Ureter (tissue), 1 donor: ENCODE data around the gene UBASH3A. TPM values are rescaled to one million over a fixed set of nuclear protein-coding genes. Genes with fewer than 3 reads are reported as not detected.

ENCODE experiments used
- DNase-seq: peaks from one replicate; pipeline ENCODE4 v3.0.0-alpha.2; 2020; ENCODE audit warnings: low spot score
- total RNA-seq: library from RNA; stranded (reverse); gene quantifications from one replicate; pipeline ENCODE4 v1.2.4, GENCODE V29; 2023
- donor health status: DM: yes; HTN: yes; CAD: no.

UBASH3A gene
- total RNA-seq, 1 donor from 2014 or later, result 1.4 TPM

DNA sequence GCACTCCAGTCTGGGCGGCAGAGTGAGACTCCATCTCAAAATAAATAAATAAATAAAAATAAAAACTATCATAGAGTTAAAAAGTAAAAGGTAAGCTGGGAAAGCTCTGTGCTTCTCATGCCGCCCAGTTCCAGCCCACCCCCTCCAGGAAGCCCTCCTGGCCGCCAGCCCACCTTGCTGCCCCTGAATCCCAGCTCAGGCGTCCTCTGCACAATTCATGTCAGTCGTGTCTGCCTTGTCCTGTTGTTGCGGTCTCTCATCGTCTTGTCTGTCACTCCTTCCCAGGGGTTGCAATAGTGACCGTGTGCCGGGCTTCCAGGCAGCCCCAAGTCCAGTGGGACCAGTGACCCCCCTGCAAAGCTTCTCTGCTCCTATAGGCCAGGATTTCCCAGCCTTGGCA lies 48.2 kb downstream of the UBASH3A start:
- DNase-seq, result no peak

DNA sequence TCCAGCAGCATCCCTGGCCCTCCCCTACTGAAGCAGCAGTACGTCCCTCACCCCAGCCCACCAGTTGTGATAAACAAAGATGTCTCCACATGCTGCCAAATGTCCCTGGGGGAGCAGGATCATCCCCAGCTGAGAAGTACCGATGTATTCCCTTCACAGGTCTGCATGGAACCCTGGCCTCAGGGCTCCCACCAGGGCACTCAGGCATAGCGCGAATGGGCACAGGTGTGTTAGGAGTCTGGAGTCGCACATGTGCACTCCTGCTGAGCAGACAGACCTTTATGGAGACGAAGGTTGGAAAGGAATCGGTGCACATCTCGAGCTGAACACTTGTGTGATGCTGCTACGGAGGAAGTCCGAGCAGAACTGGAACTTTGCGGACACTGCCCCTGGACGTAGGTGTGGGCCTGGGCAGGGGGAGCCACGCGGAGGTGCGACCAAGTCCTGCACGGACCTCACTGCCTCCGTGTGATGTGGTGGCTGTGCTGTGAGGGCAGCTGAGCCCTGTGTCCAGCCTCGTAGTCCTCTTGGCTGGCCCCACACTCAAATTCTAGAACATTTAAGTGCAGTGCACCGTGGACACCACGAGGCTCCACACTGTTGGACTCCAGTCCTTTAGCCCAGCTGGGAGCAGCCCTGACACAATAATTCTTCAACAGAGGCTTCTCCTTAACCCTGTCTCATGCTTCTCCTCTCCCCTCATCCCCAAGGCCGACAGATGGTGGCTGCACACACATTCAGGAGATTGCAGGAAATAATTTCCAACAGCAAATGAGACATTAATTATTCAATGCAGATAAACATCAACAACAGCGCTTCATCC lies 48.9 kb downstream of the UBASH3A start:
- no peak for DNase-seq

DNA sequence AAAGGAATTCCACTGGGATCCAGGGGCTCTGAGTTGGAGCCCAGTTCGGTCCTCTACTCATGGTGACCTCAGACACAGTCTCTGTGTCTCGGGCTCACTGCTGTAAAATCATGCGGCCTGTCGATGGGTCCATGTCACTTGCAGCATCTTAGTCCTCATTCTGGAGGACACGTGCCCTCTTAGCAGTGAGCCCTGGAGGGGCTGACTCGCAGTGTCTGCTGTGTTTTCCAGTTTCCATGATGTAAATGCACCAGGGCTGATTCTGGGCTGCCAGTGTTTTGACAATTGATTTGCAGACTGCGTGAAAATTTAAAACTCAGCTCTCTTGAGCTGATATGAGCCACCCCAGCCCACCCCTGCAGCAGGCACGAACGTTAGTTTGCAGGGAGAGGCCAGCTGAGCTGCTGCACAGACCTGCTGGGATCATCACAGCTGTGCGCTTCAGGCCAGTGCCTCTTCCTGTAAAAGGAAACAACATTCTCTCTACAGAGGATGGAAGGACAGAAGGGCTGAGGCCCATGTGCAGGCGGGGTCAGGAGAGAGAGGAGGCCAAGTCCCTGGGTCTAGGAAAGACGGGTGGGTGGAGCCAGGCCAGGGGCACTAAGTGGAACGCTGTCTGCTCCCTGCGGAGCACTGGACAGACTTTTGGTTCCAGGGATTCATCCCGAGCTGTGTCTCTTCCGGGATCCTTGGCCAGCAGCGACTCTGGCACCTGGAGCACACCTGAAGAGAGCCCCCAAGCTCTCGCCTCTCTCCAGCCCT lies 49.7 kb downstream of the UBASH3A start:
- no peak for DNase-seq

DNA sequence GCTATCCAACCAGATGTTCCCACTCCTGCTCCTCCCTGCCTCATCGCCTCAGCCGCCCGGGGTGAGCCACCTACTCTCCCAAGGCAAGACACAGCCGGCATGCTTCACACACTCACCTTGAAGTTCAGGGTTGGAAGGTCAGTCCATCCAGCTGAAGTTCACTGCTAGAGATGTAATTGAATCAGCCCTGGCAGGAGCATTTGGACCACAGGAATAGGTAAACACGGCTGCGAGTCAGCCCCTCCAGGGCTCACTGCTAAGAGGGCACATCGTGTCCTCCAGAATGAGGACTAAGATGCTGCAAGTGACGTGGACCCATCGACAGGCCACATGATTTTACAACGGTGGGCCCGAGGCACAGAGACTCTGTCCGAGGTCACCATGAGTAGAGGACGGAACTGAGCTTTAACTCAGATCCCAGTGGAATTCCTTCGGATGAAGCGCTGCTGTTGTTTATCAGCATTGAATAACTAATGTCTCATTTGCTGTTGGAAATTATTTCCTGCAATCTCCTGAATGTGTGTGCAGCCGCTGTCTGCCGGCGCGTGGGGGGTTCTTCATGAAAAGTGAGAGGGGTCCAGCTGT lies 50.4 kb downstream of the UBASH3A start:
- DNase-seq, result no peak

DNA sequence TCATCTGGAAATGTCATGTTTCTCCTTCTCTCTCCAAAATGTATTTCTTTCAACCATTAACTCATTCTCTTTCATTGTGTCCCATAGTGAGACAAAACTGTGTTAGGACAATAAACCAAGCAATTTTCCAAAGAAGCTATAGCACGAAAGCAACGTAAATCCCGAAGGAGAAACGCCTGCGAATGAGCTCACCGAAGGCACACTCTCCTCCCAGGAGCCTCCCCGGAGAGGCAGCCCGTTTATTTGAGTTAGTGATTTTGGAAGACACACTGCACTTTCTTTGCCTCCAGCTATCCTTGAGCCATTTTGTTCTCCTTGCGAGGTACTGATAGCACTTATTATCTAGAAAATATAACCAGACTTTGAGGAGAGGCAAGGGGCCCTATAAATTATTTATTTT lies 51.1 kb downstream of the UBASH3A start:
- no peak for DNase-seq

DNA sequence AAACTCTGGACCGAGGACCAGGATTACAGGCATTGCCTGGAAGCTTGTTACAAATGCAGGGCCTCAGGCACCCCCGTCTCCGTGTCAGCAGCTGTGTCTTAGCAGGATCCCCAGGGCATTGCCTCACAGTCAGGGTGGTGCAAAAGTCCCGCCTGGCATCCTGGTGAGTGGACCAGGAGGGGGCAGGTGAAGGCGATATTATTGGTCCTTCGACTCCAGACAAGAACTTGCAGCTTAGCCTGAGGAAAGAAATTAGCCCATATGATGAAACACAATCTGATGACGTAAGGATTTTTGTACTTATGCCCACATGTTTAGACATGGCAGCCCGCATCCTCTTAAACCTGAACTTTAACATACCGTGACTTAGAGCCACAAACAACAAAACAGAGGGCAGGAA lies 51.5 kb downstream of the UBASH3A start:
- DNase-seq, result no peak

DNA sequence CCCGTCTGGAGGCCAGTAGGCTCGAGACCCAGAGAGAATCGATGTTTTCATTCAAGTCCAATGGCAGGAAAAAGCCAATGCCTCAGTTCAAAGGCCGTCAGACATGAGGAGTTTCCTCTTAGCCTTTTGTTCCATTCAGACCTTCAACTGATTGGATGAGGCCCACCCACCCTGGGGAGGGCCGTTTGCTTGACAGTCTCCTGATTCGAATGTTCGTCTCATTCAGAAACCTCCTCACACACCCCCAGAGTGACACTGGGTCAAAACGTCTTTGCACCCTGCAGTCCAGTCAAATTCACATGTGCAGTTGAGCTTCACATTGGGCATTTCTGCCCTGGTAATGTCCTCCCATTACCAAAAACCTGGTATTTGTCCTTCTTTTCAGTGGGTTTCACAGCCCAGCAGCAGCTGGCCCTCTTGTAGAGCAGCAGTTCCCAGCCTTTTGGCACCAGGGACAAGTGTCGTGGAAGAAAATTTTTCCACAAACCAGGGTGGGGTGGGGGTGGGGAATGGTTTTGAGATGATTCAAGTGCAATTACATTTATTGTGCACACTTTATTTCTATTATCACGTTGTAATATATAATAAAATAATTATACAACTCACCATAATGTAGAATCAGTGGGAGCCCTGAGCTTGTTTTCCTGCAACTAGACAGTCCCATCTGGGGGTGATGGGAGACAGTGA lies 52.2 kb downstream of the UBASH3A start:
- no peak for DNase-seq

DNA sequence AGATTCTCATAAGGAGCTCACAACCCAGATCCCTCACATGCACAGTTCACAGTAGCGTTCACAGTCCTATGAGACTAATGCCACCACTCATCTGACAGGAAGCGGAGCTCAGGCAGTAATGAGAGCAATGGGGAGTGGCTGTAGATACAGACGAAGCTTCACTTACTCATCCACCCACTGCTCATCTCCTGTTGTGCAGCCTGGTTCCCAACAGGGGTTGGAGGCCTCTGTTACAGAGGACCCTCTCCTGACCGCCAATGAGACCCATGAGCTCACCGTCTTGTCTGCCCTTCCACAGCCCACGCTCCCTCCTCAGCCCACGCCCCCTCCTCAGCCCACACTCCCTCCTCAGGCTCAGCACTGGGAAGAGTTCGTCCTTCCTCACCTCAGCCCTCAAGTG lies 52.8 kb downstream of the UBASH3A start:
- no peak for DNase-seq

DNA sequence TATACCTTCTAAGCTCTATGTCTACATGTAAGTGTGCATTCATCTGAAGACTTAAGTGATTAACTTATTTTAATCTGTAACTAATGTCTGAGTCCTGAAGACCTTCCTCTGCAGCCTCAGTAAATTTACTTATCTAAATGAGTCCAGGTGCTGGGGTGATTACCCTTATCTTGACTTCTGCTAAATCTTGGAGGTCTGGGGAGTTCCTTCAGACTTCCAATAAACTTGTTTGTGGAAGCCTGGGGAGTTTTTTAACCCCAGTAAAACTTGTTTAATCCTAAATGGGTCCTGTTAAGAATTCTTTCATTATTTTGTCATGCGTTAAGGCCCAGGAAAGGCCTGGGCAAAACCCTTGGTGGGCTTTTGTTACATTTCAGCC lies 55.4 kb downstream of the UBASH3A start:
- DNase-seq, result no peak

DNA sequence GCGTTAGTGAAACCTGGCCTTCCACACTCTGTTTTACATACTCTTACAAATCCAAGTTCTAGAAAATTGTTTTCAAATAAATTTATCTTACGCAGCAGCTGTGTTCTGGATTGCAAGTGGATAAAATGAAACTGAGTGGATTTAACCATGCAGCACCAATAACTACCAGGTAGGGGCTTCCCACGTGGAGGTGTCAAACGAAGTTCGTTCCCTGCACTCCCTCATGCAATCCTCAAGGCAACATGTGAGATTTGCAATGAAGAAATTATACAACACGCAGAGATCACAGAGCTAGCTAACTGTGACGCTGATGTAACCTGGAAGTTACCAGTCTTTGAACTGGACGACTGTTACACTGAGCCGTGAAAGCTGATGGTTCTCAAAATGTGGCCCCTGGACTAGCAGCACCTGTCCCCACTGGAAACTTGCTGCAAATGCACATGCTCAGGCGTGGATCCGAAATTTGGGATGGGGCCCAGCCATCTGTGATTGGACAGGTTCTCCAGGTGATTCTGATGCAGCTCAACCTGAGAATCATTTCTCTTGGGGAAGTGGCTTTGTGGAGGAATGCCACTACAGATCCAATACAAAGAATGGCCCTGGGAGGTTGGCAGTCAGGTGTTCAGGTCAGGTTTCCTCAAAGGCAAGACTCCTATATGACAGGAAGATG lies 56.0 kb downstream of the UBASH3A start:
- no peak for DNase-seq

DNA sequence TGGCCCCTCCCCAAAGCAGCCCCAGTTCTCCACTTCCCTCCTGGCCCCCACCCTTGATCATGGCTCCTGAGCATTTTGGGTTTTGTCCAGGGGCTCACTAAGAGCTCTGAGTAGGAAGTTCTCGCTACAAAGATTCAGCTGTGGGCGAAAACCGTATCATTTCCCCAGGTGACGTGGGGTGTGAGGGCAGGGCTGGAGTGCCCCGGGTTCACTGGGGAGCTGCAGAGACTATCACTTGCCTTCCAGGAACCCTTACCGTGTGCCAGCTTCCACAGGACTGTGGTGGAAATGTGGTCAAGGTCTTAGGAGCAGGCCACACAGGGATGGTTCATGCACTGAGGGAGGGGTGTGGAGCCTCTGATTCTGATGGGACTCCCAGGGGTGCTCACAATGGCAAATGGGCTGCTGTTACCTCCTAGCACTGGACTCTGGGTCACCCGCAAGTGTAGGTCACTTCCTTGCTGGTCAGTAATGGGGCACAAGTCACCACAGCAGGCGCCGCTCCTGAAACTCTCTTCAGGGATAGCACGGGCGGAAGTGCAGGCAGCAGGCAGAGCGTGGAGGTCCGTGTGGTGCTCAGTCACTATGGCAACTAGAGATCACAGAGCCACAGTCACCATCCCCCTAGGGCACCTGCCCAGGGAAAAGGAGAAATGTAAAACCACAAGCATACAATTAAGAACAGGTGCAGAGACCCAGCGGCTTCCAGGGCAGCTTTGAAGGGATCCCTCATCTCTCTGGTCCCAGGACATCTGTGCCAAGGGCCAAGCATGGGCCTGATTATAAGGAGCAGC lies 56.9 kb downstream of the UBASH3A start:
- DNase-seq, result no peak

DNA sequence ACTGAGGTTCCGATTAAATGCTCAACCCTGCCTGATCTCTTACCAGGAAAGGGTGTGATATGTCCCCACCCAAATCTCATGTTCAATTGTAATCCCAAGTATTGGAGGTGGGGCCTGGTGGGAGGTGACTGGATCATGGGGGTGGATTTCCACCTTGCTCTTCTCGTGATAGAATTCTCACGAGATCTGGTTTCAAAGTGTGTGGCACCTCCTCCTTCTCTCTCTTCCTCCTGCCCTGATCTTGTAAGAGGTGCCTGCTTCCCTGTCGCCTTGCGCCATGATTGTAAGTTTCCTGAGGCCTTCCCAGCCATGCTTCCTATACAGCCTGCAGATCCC lies 57.5 kb downstream of the UBASH3A start:
- no peak for DNase-seq

DNA sequence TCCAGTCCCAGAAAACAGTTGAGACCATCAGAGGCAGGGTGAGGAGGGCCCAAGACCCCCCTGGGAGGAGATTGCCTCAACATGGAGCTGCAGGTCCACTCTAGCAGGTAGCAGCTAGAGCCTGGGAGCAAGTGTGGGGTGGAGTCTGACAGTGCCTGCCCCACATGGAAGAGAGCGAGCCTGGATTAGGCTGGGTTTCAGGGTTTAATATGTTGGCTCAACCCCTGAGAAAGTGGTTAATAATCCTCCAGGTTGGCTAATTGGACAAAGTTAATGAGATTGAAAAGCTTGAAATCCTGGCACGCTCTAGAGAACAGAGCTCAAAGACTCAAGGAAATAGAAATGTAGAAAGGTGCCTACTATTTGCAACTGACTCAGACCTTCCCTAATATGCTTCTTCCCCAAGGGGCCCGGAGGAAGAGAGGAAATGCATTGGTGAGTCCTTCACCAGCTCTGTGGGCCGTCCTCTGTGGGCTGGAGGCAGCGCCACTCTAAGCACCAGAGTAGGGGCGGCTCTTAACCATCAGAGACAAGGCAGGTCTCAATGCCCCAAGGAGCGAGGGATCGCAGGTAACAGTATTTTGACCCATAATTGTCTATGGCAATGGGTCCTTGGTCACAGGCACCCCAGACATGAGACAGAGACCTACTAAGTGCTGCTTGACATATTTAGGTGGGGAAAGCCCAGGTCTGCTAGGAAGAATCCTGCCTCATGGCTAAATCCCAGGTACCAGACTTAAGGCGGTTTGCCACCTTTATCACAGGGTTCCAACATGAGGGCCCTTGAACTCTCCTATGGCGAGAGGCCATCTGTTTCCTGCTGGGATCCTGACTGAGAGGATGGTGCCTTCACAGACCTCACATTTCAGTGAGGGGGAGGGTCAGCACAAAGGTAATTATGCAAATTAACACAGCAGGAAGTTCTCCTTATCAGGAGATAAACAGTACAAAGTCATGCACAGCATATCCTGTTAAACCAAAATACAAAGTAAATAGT lies 58.5 kb downstream of the UBASH3A start:
- no peak for DNase-seq

DNA sequence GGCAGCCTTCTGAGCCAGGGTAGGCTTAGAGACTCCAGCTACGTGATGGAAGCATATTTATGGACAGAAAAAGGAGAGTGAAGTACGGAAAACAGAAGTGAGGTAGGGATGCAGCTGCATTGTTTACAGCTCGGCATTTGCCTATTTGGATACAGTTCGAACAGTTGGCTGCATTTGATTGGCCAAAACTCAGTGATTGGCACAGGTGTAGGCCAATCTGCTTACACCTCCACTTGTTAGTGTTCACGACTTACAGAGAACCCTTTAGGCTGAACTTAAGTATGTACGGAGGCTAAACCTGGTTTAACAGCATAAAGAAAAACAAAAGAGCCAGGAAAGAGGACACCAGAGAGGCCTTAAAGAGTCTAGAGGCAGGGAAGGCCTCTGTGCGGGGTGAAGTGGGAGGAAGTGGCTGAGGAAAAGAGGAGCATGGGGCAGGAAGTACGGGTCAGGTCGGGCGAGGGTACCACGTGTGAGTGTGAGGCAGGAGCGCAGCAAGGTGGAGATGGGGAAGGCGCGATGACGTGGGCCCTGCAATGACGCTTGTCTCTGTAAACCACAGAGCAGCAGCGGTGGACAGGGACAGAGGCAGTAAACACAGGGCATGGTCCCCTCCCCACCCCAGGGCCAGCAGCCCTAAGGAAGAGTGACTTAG lies 60.3 kb downstream of the UBASH3A start:
- no peak for DNase-seq

DNA sequence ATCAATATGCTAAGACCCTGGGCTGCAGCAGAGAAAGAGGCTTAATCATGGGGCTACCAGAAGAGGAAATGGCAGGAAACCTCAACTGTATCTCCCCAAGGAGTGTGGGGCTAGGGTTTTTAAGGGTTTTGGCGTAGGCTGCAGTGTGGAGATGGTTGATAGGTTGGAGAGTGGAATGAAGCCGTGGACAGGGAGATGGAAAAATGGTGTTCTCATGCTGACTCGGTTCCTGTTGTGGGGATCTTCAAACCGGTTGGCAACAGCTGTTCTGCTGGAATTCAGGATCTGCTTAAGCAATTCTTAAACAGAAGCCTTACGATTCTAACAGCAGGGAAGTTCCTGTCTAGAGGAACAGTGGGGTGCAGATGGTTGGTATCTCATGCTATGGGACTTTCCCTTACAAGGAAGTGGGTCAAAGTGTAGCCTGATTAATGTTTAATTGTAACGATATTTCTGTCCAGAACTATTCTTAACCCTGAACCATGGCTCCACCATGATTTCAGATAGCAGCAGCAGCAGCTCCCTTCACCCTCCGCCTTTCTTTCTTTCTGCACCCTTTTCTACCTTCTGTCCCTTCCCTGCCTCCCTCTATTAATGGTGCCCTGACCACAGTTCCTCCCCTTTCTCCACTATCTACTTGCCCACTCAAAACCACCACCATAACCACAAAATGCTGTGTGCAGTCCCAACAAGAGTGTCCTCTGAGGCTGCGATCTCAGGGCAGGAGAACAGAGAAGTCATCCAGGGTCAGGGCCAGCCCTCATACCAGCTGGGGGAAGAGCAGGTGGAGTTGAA lies 61.5 kb downstream of the UBASH3A start:
- no peak for DNase-seq

DNA sequence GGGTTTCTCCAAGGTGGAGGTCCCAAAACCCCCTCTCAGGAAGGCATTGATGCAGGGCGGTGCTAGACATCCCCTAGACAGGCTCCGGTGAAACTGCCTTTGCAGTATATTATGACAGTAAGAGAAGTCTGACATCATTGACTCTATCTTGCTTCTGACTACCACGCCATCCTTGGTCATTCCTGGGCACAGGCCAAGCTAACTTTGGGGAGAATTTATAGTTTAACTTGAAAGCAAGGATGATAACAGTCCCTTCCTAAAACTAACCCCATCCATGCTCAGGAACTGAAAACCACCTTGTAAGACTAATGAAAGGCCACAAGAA lies 62.1 kb downstream of the UBASH3A start:
- DNase-seq, result no peak

DNA sequence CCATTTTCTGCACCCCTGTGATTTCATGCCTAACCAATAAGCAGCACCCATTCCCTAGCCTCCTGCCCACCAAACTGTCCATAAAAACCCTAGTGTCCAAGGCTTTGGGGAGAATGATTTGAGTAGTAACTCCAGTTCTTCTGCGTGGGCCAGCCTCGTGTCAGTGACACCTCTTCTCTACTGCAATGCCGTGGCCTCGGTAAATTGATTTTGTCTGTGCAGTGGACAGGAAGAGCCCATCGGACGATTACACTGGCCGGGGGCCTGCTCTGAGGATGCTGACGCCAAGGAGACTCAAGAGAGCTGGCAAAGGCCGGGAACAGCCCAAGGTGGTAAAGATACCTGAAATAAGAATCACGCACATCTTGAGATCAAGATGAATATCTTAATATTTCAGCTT lies 63.0 kb downstream of the UBASH3A start:
- no peak for DNase-seq

DNA sequence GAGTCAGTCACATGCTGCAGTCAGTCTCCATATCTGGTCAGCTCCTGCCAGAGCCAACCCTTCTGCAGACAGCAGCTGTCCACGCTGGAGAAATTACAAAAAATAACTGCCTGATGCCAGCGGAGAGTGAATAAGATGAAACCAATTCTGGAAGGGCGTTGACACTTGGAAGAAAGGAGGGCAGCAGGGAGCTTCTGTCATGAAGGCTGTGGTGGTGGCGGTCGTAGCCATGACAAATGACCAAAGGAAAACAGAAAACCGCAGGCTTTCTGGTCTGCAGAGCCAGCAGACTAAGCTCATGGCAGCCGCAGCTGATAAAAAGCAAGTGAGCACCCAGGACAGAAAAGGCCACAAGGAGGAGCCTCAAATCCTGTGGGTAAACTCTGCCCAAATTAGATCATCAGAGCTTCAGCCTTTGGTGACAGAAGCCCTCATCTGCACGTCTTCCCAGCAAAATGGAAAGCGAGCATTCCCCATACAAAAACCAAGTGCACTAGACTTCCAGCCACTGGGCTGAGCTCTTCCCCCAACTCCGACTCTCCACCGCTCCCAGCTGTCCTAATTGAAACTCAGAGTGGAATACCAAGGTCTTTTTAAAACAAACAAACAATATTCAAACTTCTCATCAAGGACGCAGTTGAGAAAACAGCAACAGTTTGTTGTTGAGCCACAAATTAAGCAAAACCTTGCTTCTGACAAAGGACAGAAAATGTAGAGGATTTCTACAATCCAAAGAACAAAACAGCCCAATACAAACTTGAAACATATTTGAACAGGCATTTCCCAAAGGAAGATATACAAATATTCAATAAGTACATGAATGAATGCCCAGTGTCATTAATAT lies 63.7 kb downstream of the UBASH3A start:
- no peak for DNase-seq
